NCI-H2196 treated with DMSO at 0.1 percent for 48 hours (cell line): ENCODE results near the gene PHF21B.

Experiments used
- DNase-seq: peaks from one replicate; lab custom pipeline; 2025; ENCODE audit not compliant: unreplicated experiment; lab: John Stamatoyannopoulos, UW

PHF21B gene

DNA sequence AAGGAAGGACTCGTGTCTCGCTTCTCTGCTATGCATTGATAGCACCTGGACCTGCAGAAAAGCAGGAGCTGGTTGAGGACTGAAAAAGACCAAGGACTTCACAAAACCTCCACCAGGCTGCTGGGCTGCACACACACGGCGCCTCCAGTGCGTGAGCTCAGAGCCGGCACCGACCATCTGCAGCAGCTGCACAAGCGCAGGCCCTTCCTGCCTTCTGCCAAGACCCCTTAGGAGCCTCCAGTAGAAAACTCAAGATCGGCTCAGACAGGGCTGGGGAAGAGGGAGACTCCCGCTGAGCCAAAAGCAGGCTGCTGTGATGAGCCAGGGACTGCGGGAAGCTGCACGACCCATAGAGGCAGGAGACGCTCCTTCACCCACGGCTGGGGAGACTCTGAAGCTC, 70.9 kb downstream of the PHF21B start:
- no peak for DNase-seq

DNA sequence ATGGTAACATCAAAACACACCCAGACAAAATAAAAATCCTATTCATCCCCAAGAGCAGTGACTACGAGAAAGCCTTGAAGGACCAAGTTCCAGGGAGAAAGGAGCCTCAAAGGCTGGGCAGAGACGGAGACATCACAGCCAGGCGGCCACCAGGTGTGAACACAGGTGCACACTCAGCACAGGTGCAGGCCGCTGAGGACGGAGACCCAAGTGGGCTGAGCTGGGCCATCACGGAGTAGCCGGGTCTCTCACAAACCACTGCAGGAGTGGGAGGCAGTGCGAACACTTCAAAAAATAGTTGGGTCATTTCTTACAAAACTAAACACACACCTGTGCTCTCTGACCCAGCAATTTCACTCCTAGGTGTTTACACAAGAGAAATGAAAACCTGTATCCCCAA, 72.6 kb downstream of the PHF21B start:
- DNase-seq = no peak

DNA sequence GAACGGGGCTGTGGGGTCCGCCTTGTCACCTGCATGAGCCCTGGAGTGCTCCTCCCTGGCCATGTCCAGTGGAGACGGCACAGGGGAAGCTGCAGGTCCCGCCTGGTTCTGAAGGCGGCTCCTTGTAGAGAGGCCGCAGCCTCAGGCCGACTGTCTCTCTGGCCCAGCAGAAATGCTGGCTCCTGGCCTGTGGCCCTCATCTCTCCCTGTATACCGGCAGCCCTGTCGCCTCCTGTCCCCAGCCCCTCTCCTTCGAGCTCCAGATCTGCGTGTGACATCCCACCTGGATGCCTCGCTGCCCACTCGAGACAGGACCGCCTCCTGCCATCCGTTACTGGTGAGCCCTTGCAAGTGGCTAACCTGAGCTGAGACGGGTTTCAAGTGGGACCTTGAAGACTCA, 73.6 kb downstream of the PHF21B start:
- no peak for DNase-seq

DNA sequence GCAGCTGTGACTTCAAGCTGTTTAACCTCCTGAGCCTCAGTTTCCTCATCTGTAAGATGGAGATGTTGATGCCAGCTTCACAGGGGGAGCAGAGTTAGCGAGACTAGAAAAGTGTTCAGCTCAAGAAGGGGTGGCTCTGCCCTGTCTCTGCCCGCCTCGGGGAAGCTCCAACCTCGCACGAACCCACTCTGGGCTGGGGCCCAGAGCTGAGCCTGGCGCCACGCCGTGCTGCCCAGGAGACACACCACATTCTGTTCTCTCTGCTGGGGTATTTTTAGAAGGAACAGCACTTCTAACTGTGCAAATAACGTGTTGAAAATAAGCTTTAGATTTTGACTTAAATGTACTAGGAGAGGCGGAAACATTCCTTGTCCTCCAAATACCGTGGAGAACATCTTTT, 74.1 kb downstream of the PHF21B start:
- no peak for DNase-seq

DNA sequence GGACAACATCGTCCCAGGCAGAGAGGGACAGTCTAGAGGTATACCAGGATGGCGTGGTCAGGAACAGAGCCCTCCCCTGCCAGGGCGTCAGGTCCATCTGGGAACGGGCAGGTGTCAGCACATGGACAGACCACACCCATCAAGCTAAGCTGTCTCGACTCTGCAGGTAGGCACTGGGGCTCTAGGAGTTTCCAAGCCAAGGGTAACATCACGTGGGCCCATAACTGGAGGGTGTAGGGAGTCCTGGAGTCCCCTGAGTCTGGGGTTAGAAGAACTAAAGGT, 75.4 kb downstream of the PHF21B start:
- DNase-seq = no peak

DNA sequence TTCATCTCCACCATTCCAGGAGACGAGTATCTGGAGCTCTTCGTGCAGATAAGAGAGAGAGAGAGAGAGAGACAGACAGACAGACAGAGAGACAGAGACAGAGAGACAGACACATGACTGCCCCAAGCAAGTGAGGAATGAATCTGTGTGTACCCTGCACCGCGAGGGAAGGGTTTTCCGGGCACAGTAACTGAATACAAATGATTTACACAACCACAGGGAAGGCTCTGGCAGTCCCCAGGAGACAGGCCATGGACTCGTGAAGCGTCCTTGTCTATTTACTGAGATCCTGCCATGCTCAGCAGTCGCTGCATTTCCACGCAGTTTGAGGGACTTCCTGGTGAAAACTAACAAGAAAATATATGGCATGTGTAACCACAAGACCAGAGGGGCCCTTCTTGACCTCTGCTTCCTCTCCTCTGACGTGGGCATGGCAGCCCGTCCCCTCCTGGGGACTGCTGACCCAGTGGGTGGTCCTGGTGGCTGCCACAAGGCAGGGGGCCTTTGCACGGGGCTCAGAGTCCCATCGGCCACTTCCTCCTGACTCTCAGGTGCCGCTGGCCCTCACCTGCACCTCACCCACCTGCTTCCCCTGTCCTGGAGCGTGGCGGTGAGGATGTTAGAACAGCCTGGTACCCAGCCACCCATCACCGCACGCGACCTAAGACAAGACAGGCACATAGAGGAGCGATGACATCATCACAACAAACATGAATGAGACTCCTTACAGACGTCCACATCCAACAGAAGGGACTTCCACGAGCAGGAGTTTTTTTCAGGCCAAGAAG, 75.9 kb downstream of the PHF21B start:
- DNase-seq = no peak

DNA sequence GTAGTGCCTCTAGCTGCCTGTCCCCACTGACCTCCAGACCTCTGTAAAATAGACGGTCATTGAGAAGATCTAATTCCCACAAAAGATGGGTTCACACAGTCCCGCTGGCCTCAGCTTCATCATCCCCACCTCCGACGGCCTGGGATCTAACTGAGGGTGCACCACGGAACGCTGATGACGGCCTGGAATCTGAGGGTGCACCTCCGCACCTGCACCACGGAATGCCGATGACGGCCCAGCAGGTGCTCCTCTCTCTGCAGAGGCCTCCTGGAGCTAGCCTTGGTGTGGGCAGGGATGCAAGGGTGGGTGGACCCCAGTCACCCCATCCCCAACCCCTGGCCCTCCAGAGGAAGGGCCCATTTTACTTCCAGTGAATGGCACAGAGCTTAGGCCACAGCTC, 77.3 kb downstream of the PHF21B start:
- DNase-seq = no peak

DNA sequence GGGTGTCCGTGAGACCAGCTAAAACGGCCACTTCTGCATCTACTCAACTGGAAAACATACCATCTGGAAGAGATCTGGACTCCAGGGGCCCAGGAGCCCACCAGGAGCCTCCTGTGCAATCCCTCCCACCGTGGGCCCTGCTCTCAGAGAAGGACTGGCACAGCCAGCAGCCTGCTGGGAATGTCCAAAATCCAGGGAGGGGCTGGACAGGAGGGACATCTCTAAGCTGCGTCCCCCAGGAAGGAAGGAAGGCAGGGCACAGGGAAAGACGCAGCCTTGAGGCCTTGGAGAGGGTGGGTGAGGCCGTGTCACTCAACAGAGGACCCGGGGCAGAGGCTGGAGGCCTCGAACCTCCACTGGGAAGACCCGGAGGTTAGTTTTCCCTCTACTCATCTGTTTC, 78.0 kb downstream of the PHF21B start:
- DNase-seq = no peak

DNA sequence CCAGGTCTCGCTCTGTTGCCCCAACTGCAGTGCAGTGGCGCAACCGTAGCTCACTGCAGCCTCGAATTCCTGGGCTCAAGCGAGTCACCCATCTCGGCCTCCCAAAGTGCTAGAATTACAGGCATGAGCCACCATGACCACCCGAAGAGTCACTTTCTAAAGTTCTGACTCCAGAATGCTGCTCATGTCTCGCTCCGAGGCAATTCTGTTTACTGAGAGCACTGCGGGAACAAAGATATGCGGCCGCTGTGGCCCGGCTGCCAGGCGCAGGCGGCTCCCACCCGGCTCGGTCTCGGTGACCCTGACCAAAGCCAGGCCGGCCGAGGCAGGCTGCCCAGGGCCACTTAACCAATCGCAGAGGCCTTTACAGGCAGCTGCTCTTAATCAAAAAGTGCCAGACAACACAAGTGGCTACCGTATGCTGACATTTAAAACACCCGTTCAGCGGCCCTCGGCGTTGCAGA, 78.7 kb downstream of the PHF21B start:
- DNase-seq = no peak

DNA sequence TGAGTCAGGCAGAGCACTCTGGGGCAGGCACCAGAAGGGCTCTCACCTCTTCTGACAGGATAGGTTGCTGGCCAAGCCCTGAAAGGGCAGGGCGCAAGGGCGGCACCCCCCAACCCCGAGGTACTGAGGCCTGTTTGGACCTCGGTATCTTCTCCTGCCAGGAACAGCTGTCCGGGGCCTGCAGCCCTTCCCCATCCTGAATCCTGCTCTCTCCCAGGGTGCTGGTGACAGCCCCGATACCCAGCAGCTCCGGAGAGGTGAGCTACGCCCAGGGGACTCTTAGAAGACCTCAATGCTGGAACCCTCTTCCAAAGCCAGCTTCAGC, 79.1 kb downstream of the PHF21B start:
- no peak for DNase-seq

DNA sequence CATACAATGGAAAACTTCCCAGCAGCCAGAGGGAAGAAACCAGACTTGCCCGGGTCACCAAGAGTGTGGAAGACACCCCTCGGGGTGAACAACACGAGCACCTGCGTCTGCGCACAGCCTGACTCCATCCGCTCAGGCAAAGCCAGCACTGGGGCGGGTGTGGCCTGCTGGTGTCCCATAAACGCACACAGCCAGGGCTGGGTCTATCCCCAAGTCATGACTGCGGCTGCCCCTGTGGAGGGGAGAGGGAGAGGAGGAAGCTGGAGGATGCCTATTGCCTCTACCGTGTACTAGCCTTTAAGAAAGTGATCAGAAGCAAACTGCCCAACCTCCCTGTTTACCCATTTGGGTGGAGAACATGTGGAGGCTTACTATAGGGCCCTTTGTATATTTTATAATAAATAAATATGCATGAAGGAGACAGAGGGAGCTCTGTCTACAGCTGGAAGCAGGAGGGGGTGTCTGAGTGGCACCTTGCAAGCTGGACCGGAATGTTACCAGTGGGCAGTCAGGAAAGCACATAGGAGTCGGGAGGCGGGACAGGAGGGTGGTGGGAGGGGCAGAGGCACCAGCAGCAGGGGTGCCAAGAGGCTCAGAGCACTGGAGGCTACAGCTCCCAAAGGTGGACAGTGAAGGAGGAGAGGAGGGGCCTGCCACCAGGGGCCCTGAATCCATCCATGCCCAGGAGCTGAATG, 79.6 kb downstream of the PHF21B start:
- no peak for DNase-seq

DNA sequence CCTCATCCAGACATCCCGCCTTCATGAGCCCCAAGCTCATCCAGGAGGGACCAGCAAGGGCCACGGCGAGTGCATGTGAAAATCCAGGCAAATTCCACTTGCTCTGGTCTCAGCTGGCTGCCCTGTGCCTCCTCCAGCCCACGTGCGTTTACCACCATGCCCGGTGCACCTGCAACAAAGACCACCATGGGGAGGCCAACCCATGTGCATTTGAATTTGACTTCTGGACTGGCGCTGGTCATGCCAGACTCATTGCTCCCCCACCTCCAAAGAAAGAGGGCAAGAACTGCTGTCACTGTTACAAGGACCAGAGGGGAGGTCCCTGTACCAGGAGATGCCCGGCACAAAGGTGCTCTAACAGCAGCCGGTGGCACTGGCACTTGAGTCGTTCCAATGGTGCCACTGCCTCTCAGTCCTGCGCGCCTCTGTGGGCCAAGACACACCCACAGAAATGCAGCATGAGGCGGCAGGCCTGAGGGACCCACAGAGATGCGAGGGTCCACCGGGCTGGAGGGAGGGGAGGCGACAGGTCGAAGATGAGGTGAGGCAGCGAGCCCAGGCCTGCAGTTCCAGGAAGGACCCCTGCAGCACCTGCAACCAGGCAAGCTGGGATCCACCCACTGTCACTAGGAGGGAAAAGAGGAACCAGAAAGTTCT, 80.3 kb downstream of the PHF21B start:
- no peak for DNase-seq

DNA sequence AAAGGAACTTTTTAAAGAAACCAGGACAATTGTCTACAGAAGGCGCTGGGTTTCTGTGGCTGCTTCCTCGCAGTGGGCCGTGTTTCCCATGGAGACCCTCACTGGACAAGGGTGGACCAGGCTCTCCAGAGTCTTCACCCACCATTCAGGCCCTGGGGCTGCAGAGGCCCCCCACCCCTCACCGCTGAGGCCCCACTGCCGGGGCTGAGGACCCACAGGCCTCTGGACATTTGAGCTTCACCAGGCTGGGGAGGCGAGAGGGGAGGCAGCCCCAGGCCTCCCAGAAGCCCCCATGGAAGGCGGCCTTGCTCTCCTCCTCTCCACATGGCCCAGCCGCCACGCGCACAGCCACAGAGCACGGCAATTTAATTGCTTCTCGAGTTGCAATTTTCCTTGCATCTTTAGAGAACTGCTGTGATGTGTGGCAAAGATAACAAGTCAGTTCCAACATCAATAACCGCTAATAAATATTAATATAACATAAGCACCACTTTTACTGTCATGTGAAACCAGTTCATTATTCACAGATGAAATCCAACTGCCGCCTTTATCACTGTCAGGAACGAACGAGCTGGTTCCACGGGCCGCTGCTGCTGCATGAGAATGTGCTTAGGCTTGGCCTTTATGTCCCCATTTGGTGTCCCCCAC, 81.0 kb downstream of the PHF21B start:
- DNase-seq = no peak

DNA sequence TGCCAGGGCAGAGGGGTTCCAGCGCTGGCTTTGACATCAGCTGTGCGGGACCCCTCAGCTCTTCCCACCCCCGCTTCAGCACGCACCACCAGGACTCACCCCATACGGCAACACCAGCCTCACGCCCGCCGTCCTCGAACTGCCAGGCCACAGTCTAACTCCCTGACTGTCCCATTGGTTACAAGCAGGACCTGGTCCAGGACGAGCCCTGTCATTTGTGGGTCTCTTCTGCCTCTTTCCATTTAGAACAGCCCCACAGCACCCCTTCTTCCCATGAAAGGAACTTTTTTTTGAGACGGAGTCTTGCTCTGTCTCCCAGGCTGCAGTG, 81.7 kb downstream of the PHF21B start:
- no peak for DNase-seq

DNA sequence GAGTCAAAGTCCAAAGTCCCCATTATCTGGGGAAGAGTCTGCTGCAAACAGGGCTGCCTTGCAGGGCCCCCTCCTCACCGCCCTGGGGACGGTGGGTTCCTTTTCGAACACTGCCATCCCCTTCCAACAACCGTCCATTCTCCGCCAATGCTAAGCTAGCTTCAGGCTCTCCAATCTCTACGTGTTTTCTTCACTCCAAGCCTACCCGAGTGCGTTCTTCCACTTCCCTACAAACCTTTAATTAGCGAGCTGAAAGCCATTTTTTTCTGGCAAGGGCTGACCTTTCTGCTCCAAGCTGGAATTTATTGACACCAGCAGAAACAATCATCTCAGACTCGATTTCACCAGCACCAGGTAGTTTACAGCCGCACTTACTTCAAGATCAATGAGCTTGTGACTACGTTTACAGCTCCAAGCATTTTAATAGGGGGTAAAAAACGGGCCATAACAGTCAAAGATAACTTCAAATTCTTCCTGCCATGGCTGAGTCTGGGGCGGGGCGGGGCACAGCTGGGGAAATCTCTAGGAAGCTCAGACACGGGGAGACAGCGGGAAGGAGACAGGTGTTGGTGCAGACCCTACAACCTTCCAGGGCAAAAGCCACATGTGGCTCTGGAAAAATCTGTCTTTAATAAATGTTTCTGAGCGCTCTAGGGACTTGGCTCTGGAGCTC, 82.2 kb downstream of the PHF21B start:
- no peak for DNase-seq

DNA sequence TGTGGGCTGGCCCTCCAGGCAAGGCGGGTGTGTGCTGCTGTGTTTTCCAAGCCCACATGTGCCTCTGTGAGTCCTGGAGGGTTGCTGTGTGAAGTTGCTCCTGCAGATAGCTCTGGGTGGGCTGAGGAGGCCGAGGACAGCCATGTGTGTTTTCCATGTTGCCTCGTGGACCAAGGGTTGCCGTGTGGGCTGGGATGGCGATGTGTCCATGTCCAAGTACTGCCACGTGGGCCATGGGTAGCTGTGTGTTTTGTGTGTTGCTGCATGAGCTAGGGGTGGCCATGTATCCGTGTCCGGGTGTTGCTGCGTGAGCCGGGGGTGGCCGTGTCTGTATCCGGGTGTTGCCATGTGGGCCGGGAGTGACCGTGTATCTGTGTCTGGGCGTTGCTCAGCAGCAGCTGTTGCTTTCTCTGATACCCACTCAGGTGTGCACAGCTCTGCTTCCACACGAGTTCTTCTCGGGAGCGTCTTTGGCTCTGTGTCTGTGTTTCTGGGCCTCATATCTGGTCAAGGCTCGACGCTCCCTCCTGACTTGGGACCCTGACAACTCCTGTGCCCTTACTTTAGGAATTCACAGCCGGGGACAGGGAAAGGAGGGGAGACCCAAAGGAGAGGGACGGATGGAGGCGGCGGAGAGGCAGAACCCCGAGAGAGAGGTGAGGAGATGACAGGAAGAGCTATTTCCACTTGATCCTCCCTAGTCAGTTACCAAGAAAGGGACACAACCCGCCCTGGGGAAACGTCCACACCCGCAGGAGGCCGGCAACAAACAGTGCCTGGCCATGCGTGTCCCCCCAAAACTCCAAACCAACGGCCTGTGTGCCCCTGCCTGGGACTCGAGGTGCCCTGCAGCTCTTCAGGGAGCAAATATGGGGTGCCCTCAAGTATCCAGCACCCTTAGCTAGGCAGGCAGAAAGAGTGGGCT, 83.1 kb downstream of the PHF21B start:
- DNase-seq = no peak

DNA sequence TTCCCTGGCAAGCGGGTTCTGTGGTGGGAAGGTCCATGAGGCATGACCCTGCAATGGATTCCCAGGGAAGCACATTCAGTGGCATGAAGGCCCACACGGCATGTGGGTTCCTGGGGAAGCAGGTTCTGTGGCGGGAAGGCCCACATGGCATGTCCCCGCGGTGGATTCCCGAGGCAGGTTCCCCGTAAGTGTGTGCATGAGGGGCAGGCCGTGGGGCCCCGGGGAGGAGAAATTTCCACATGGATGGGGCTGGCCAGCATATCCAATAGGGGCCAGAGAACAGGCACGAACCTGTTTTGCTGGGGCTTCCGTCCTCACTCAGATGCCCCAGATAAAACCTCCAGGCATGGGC, 83.7 kb downstream of the PHF21B start:
- no peak for DNase-seq

DNA sequence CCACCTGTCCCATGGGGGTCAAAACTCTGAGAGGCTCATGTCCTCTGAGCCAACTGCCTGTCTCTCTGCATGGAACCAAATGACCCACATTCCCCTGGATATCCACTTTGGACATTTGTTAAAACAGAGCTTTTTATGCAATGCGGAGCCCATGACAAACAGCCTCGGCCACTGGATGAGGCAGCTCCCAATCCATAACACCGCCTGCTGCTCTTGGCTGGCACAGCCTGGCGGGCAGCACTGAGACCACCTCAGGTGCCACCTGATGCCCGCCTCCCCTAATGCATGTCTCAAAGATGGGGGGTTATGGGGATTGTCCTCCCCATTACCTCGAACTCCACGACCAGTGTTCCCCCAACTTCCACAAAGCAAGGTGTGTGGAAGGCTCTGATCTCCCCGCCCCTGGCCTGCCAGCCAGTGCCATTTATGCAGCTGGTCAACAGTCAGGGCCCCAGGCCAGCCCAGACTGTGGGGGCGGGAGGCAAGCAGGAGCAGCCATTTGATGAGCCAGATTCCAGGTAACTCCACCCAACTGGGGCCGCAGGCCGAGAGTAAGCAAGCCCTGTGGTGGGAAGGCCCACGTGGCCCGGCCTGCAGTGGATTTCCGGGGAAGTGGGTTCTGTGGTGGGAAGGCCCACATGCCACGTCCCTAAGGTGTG, 84.2 kb downstream of the PHF21B start:
- no peak for DNase-seq

DNA sequence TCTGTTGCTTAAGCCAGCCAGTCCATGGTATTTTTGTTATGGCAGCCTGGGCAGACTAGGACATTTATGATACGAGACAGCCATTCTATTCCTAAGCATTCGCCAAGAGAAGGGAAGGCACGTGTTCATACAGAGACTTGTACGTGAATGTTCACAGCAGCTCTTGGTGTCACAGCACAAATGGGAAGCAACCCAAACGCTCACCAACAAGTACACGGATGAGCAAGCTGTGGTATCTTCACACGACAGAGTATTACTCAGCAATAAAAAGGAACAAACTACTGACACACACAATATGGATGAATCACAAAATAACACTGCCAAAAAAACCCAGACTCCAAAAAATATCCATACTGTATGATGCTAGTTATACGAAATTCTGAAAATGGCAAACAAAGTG, 85.1 kb downstream of the PHF21B start:
- no peak for DNase-seq

DNA sequence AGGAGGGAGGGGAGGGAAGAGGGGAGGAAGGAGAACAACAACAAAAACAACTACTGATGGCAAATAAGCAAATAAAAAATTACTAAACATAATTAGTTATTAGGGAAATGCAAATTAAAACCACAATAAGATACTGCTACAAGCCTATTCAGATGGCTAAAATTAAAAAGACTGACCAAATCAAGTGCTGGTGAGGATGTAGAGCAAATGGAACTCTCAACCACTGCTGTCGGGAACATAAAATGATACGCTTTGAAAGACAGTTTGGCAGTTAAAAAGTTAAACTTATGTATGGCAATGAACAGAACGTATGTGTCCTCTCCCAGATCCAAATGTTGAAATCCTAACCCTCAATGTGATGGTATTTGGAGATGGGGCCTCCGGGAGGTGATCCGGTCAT, 85.7 kb downstream of the PHF21B start:
- DNase-seq = no peak
